K562 (cell line): Measurements from ENCODE around the gene FAM161A. TPM values are rescaled to one million over a fixed set of nuclear protein-coding genes. Genes with fewer than 3 reads are reported as not detected.

ENCODE experiments used
- CEBPB ChIP-seq: fragments of 450-650 bp; IDR thresholded peaks from 2 replicates; pipeline ENCODE4 v1.6.1; 2016; ENCODE audit warnings: missing genetic modification characterization, missing compliant biosample characterization
- CEBPG ChIP-seq, 3 experiments: fragments of 200-800 bp in 1 of 3; sonication (Bioruptor generic) in 1 of 3; sonication (generic) in 1 of 3; formaldehyde crosslinking in 1 of 3; IDR thresholded peaks in 2 of 3; conservative IDR thresholded peaks in 1 of 3; 2 replicates each; pipeline versions ENCODE4 v1.6.1 to v1.8.0; 2016 to 2022; ENCODE audit warnings: missing compliant biosample characterization in 2 of 3, missing genetic modification characterization in 2 of 3, mild to moderate bottlenecking in 1 of 3, missing genetic modification reagents in 1 of 3
- ETS2 ChIP-seq: IDR thresholded peaks from 2 replicates; pipeline ENCODE4 v1.6.1; 2016; ENCODE audit warnings: borderline replicate concordance, missing genetic modification characterization, mild to moderate bottlenecking, moderate library complexity, missing compliant biosample characterization; ENCODE audit not compliant: poor library complexity, severe bottlenecking
- GATA2 ChIP-seq: sonication (generic); formaldehyde crosslinking; IDR thresholded peaks from 2 replicates; pipeline ENCODE4 v1.4.0; 2020; ENCODE audit warnings: mild to moderate bottlenecking, missing genetic modification reagents
- NELFE ChIP-seq: IDR thresholded peaks from 2 replicates; pipeline ENCODE4 v1.6.1; 2011; ENCODE audit warnings: mild to moderate bottlenecking; ENCODE audit not compliant: insufficient read depth, insufficient read length
- NEUROD1 ChIP-seq: fragments of 150-350 bp; IDR thresholded peaks from 2 replicates; pipeline ENCODE4 v1.6.1; 2014; ENCODE audit warnings: borderline replicate concordance, low read length, low read depth; ENCODE audit not compliant: partially characterized antibody
- NR2C2 ChIP-seq, 2 experiments: fragments of 200-800 bp in 1 of 2; sonication (Bioruptor generic) in 1 of 2; sonication (generic) in 1 of 2; formaldehyde crosslinking in 1 of 2; IDR thresholded peaks; 2 replicates each; pipeline versions ENCODE4 v1.6.1 to v1.8.0; 2016 to 2022; ENCODE audit warnings: mild to moderate bottlenecking in 1 of 2, missing compliant biosample characterization in 1 of 2, missing genetic modification characterization in 1 of 2, missing genetic modification reagents in 1 of 2
- U2AF2 ChIP-seq: fragments of 200-400 bp; formaldehyde crosslinking; optimal IDR thresholded peaks from 2 replicates; pipeline ENCODE3; 2017; ENCODE audit warnings: low read depth, mild to moderate bottlenecking, low read length
- ZNF224 ChIP-seq: sonication (generic); formaldehyde crosslinking; IDR thresholded peaks from 2 replicates; pipeline ENCODE4 v1.8.0; 2022; ENCODE audit warnings: mild to moderate bottlenecking, missing genetic modification reagents
- ZNF551 ChIP-seq: fragments of 250-450 bp; sonication (Bioruptor Pico); IDR thresholded peaks from 2 replicates; pipeline ENCODE4 v1.5.0; 2021; ENCODE audit warnings: mild to moderate bottlenecking, moderate library complexity
- ZNF644 ChIP-seq: fragments of 200-800 bp; sonication (Bioruptor generic); IDR thresholded peaks from 2 replicates; pipeline ENCODE4 v1.6.1; 2016; ENCODE audit warnings: low read depth, missing genetic modification characterization, missing compliant biosample characterization
- polyA plus RNA-seq, 8 experiments: library from polyadenylated mRNA; depleted of rRNA in 4 of 8; stranded (reverse) in 5 of 8; unstranded in 3 of 8; fragments of >200 nt; fragmentation: Nextera tagmentation in 2 of 8; fragmentation: Illumina TruSeq in 1 of 8; extraction: Ambion mirVana in 2 of 8; extraction: Trizol in 1 of 8; gene quantifications; 2 replicates each; pipeline versions ENCODE4 v1.2.1 to v1.2.3, GENCODE V29; 2011 to 2014; ENCODE audit warnings: inconsistent platforms in 1 of 8, missing spikeins in 1 of 8
- total RNA-seq, 7 experiments: library from RNA; depleted of rRNA in 6 of 7; stranded (reverse); fragments of >200 nt in 6 of 7; fragmentation: Illumina TruSeq in 2 of 7; extraction: Trizol in 2 of 7; gene quantifications; 2 replicates each; pipeline versions ENCODE4 v1.2.1 to v1.2.3, GENCODE V29; 2011 to 2021; ENCODE audit warnings: low replicate concordance in 1 of 7
- TF ChIP-seq, protein P1 (sequence below): fragments of 250-450 bp; sonication (Bioruptor Pico); IDR thresholded peaks from 2 replicates; pipeline ENCODE4 v1.8.0; 2022; ENCODE audit warnings: inconsistent platforms, mild to moderate bottlenecking, moderate library complexity, borderline replicate concordance

The FAM161A gene
- total and polyA plus RNA-seq, 9 of the 15 experiments (the other 6 are each of a cell fraction or from before 2014, with no cell fraction given), result 0.27 to 1.4 (median 0.80) TPM

DNA sequence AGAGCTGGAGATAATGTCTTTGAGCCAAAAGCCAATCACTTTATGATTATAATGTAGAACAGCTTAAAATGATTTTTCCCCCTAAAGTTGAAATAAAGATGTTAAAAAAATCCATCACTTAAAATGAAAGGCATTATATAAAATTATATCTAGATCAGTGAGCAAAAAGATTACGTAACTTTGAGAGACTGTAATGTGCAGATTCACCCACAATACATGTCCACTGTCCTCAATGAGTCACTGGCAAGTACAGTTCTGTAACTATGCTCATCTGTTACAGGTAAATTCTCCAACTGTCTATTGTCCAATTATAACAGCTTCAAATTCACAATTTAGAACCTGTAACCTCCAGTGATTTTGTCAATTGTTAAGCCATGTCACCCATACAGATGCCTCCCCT lies 19.0 kb downstream of the FAM161A start (continued):
- TF ChIP-seq, protein P1, sequence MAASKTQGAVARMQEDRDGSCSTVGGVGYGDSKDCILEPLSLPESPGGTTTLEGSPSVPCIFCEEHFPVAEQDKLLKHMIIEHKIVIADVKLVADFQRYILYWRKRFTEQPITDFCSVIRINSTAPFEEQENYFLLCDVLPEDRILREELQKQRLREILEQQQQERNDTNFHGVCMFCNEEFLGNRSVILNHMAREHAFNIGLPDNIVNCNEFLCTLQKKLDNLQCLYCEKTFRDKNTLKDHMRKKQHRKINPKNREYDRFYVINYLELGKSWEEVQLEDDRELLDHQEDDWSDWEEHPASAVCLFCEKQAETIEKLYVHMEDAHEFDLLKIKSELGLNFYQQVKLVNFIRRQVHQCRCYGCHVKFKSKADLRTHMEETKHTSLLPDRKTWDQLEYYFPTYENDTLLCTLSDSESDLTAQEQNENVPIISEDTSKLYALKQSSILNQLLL (CRISPR knock-in tag), result no peak
- TF ChIP-seq NELFE (no peak), ZNF224 (CRISPR knock-in tag) (no peak), U2AF2 (no peak), ZNF644 (tag) (no peak), ETS2 (no peak), ZNF551 (CRISPR knock-in tag) (no peak), NEUROD1 (no peak), CEBPB (tag) (peak; percentile 78), CEBPG (CRISPR knock-in tag; IDR thresholded peaks at IDR 0.05) (no peak), CEBPG (tag; conservative IDR thresholded peaks at IDR 0.05 in 1 of 2, IDR thresholded peaks at IDR 0.05 in 1 of 2) (peak; percentile 56 to 68; a peak in 3 of 4 replicates), NR2C2 (CRISPR knock-in tag; IDR thresholded peaks at IDR 0.05) (no peak), NR2C2 (tag; IDR thresholded peaks at IDR 0.05) (no peak), GATA2 (CRISPR knock-in tag) (no peak)
